ENCODE measurements around the gene SDF2L1.

DNA sequence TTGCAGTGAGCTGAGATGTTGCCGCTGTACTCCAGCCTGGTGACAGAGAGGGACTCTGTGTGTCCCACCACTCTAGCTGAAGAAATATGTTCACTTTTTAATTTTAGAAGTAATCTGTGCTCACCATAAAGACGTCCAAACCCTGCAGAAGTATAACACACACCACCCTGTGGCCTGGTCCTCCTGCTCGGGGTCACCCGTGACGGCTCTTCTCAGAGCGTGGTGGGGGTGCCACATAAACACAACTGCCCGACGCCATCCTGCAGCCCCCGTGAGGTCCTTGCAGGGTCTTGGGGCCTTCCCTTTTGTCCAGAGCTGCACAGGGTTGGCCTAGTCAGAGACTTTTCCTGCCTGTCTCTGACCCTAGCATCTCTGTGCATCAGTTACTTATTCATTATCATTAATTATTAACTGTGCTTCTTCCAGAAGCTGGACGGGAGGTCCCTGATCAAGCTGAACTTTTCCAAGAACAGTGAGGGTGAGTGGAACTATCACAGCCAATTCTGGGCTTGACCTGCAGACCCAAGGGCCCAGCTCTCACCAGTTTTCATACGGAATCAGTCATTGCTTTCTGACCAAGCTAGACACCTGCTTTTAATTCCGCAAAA lies 32.6 kb downstream of the SDF2L1 start:
- TF ChIP-seq BHLHE40 (IDR thresholded peaks at IDR 0.05; ENCODE audit: borderline replicate concordance) (no peak), L3MBTL2 (conservative IDR thresholded peaks at IDR 0.05) (no peak), ZNF384 (IDR thresholded peaks at IDR 0.05) (no peak), HDGF (IDR thresholded peaks at IDR 0.05; ENCODE audit: borderline replicate concordance) (no peak), ELF4 (IDR thresholded peaks at IDR 0.05) (no peak), ARNT (IDR thresholded peaks at IDR 0.05) (no peak), SP1 (IDR thresholded peaks at IDR 0.05) (no peak), FOXA1 (IDR thresholded peaks at IDR 0.05) (no peak), FOXM1 (IDR thresholded peaks at IDR 0.05; ENCODE audit: borderline replicate concordance) (no peak), SUZ12 (IDR thresholded peaks at IDR 0.05) (no peak), FOXK2 (IDR thresholded peaks at IDR 0.05) (no peak)
- TF ChIP-seq, protein P1, sequence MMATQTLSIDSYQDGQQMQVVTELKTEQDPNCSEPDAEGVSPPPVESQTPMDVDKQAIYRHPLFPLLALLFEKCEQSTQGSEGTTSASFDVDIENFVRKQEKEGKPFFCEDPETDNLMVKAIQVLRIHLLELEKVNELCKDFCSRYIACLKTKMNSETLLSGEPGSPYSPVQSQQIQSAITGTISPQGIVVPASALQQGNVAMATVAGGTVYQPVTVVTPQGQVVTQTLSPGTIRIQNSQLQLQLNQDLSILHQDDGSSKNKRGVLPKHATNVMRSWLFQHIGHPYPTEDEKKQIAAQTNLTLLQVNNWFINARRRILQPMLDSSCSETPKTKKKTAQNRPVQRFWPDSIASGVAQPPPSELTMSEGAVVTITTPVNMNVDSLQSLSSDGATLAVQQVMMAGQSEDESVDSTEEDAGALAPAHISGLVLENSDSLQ (IDR thresholded peaks at IDR 0.05), result no peak
